OCI-LY7 (cell line): ENCODE measurements around the gene ABCB1.

Experiments used
- EZH2phosphoT487 ChIP-seq: fragments of 200-600 bp; sonication (generic); IDR thresholded peaks from 2 replicates; pipeline ENCODE4 v1.6.1; 2018; ENCODE audit warnings: low read depth, borderline replicate concordance, mild to moderate bottlenecking, mixed run types, antibody characterized with exemption, low read length, moderate library complexity, mixed read lengths
- TF ChIP-seq, protein P1 (sequence below): fragments of 200-600 bp; sonication (generic); conservative IDR thresholded peaks from 2 replicates; pipeline ENCODE4 v1.5.1; 2014; ENCODE audit warnings: mild to moderate bottlenecking, antibody characterized with exemption, low read length, moderate library complexity, mixed read lengths

DNA sequence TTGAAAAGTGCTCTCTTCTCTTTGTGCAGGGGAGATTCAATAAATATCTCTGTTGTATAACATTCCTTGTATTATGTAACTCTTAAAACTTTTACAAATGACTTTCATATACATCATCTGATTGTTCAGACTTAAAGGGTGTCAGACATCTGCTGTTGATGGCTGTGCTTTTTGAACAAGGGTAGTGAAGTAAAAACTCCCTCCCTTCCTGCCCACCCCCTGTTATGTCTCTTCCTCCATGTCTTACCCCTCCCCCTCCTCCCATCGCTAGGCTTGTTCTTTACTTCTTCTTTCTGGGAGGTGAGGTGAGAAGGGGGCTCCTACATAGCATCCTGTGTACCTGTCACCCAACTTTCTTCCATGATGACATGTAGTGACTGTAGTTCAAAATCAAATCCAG, 101.8 kb downstream of the ABCB1 start:
- TF ChIP-seq, protein P1, sequence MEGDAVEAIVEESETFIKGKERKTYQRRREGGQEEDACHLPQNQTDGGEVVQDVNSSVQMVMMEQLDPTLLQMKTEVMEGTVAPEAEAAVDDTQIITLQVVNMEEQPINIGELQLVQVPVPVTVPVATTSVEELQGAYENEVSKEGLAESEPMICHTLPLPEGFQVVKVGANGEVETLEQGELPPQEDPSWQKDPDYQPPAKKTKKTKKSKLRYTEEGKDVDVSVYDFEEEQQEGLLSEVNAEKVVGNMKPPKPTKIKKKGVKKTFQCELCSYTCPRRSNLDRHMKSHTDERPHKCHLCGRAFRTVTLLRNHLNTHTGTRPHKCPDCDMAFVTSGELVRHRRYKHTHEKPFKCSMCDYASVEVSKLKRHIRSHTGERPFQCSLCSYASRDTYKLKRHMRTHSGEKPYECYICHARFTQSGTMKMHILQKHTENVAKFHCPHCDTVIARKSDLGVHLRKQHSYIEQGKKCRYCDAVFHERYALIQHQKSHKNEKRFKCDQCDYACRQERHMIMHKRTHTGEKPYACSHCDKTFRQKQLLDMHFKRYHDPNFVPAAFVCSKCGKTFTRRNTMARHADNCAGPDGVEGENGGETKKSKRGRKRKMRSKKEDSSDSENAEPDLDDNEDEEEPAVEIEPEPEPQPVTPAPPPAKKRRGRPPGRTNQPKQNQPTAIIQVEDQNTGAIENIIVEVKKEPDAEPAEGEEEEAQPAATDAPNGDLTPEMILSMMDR = no peak
- no peak for TF ChIP-seq EZH2phosphoT487
